GM18498 (cell line): ENCODE results near the gene WHRN.

ENCODE experiments used
- ATAC-seq: cut with Tn5 transposase; IDR thresholded peaks from one replicate; pipeline ENCODE4 v1.9.1; 2021; ENCODE audit warnings: mild to moderate bottlenecking, moderate library complexity; ENCODE audit not compliant: unreplicated experiment

The WHRN gene

DNA sequence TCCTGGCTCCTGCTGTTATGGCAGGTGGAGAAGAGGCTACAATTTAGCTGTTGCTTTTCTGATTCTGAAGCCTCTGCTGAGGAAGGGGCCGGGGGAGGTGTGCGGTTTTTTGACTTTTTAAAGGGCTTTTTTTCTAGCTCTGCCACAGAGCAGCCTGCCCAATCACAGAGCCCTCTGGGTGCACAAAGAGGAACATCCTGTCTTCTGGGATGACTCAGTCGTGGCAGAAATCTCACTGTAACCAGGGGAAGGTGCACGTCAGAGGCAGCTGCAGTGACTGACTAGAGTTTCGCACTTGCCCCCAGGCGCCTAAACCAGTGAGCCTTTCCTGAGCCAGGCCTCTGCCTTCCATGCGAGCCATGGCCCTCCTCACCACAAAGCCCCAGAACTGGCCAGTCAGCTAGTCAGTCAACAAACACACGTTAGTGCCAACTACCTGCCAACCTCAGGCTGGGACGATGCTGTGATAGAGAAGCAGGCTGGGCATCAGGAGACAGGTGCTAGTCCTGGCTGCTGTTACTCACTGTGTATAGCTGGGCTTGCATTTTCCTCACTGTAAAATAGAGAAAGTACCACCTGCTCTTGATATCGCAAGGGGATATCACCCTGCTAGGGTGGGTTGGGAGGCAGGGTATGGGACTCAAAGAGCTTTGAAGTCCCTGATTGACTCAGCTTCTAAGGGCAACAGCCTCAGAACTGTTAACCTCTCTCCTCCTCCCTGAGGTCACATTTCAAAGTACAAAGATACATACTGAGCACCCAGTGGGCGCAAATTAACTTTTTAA lies 119.7 kb downstream of the WHRN start:
- ATAC-seq, result peak; percentile 87

DNA sequence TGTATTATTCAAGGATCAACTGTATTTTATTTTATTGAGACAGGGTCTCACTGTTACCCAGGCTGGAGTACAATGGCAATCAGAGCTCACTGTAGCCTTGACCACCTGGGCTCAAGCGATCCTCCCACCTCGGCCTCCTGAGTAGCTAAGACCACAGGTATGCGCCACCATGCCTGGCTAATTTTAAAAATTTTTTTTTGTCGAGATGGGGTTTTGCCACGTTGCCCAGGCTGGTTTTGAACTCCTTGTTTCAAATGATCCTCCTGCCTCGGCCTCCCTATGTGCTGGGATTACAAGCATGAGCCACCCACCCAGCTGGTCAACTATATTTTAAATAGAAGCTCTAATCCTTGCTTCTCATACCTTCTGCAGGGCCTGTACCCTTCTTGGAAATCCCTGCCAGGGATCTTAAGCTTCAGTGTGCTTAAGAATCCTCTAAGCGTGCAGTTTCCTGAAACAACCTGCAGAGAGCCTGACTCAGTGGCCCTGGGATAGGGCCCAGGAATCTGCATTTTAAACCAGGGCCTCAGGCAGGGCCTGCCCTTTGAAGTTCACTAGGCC lies 120.4 kb downstream of the WHRN start:
- no peak for ATAC-seq

DNA sequence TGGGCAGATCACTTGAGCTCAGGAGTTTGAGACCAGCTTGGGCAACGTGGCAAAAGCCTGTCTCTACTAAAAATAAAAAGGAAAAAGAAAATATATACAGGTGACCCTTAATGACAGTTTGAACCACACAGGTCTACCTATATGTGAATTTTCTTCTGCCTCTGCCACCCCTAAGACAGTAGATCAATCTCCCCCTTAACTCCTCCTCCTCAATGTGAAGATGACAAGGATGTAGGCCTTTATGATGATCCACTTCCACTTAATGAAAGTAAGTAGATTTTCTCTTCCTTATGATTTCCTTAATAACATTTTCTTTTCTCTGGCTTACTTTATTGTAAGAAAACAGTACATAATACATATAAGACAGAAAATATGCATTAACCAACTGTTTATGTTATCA lies 120.9 kb downstream of the WHRN start:
- ATAC-seq, result no peak

DNA sequence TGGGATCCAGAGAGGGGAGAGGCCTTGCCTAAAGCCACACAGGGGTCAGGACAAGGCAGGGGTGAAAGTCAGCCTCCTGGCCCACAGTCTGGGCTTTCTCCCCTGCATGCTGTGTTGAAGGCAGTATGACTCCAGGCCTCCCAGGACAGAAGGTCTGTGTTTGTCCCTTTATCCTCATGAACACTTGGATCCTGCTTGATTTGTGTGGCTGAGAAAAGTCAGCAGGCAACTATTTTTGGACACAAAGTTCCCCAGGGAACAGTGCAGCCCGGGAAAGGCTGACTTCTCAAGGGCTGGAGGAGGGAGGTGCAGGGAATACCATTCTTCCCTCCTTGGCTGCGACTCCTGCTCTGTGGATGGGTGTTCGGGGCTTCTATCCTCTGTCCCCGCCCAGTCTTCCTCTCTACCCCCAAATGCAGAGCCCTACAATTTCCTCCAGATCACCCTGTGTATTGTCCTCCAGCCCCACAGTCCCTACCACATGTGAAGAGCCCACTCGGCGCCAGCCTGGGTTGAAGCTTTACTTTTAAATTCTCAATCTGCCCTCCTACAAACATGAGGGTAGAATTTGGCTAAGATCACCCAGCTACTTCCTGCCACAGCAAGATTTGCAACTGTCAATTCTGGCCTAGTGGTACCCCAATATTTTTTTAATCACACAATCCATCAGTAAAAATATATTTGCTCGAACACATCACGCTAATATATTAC lies 121.6 kb downstream of the WHRN start:
- no peak for ATAC-seq

DNA sequence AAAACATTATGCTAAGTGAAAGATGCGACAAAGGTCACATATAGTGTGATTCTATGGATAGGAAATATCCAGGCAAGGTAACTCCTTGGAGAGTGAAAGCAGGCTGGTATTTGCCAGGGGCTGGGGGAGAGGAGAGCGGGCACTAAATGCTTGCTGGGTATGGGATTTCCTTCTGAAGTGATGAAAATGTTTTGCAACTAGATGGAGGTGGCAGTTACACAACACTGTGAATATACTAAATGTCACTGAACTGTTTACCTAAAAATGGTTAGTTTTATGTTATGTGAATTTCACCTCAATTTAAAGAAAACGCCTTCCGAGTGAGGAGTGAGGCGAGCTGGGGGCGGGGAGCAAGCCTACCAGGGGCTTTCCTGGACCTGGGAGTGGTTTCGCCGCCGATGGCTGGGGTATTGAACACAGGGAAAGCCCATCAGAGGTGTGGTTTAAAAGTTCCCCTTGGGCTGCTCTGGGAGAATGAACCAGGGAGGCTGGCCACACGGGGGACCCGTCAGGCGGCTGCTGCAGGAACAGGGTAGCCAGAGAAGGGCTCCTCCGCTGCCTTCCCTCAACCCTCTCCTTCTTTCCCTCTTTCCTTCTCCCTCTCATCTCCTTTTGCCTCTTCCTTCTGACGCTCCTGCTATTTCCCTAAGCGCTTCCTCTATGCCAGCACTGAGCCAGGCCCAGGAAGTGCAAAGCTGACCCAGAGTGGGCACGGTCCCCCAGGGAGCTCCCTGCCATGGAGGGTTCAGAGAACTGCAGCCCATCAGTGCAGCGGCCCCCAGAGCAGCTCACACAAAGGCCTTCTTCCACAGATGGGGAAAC lies 122.4 kb downstream of the WHRN start:
- ATAC-seq, result no peak

DNA sequence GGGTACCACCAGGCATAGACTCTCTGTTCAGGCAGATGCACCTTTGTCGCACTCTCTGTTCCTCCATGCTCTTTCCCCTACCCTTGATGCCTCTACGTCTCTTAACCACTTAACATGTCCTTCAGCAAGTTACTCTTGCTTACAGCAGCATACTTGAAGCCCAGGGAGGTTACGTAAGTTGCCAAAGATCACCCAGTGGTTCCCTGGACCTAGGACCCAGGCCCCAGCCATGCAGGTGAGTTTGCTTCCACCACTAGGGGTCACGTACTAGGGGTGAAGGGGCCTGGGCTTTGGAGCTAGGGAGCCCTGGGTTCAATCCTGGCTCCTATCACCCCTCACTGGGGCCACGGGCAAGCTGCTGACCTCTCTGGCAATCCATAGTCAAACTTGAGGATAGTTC lies 126.4 kb downstream of the WHRN start:
- no peak for ATAC-seq

DNA sequence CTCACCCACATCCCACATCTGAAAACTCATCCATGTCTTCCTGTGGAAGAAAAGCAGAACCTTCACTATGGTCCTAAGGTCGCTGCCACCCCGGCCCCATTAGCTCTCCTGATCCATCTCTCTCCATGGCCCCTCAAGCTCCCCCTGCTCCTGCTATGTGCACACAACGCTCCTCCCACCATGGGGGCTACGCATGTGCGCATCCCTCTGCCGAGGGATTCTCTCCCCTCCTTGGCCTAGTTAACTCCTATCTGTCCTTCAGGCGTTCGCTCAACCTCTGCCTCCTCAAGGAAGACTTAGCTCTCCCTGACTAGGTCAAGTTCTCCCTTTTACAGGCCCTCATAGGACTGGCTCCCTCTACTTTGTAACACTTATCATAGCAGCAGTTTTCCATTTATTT lies 127.3 kb downstream of the WHRN start:
- ATAC-seq, result no peak

DNA sequence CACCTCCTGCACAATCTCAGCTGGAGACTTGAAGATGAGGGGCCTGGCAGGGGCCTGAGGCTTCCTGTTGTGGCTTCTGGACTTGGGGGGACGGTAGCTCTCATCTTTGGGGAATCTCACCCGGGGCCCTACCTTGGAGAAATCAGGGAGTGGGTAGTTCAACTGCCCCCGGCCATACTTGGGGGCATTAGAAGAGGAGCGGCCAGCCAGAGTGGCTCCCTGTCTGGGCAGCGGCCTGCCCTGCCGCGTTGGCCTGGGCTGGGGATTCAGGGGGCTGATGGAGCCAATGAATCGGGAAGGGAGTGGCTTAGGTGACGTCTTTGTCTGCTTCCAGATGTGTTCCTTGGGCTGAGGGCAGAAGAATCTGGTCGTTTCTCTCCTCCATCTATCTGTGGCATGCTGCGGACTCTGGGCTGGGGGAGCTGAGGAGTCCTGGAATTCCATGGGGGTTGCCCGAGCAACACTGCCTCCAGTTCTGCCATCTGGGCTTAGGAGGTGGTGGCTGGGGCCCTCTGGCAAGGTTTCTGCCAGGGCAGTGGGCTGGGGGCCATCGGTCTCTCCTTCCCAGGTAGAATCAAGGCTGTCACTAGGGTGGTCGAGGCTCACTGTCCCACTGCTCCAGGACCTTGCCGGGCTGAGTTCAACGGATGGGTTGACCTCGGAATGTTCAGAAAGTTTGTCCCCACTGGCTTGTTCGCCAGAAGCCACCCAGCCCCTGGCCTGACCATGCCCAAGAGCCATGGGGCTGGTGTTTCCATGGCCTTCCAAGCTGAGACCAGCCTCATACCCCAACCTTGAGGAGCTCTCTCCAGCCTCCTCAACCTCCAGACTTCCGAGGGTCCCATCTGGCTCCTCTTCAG lies 128.5 kb downstream of the WHRN start:
- no peak for ATAC-seq

DNA sequence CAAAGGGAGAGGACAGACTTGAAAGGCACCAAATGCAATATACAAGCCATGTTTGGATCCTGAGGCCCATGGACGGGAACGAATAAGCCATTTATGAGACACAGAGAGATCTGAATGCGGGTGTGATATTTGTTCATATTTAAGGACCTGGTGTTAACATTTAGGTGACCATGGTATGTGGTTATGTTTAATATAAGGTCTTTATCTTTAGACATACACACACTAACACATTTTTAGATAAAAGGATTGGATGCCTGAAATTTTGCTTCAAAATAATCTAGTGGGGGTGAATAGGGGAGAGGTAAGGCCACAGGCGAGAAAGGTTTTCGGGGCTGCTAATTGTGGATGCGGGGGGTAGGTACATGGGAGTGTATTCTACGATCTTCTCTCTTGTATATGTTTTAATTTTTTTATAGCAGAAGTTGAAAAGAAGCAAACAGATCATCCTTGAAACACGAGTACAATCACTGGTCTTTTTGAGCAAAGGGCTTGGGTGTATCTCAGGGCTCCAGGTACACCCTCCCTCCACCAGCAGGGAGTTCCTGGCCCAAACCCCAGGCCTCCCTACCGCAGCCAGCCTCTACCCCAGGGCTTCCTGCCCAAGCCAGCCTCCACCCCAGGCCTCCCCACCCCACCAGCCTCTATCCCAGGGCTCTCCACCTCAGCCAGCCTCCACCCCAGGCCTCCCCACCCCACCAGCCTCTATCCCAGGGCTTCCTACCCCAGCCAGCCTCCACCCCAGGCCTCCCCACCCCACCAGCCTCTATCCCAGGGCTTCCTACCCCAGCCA lies 129.7 kb downstream of the WHRN start:
- ATAC-seq, result no peak

DNA sequence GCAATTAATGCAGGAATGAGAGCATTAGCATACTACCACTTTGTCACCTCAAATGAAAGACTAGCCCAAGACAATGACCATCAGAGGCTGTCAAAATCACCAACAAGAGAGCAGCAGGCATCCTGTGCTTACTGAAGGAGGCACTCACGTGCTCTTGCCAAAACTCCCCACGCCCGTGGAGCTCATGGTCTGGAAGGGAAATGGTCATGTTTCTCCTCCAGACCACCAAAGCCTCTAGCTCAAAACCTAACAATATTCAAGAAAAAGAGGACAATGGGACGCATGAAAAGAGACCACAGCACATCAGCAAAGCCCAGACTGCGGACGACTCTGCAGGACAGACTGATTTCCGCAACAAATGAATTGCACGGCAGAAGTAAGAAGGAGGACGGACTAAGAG lies 130.3 kb downstream of the WHRN start:
- no peak for ATAC-seq

DNA sequence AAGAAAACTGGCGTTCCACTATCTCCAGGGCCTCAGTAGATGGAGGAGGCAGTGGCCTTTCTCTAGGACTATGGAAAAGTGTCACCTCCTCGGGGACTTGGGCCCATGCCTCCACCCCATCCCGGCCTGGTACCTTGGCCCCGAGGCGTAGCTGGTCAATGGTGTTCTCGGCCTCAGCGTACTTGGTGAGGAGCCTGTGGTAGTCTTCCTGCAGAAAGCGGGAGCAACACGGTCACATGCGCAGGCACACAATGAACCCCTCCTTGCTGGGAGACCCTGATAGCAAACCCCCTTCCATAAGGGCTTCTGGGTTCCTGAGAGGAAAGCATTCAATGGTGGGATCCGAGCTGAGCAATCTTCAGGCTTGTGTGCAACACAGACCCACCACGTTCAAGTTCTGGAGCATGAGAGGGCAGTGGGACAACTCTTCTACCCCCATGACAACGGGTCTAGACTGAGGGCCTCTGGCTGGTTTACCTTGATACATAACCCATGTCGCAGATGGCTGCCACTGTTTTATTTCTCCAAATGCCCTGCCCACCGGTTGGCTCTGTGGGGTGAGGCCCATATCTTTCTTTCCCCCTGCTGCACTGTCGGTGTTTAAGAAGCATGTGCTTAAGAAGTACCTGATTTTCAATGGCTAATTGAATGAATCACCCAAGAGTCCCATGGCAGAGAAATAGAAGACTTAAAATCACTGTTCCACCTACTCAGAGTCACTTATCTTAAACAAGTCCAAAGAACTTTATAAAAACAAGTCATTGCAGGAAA lies 131.1 kb downstream of the WHRN start:
- ATAC-seq, result no peak

DNA sequence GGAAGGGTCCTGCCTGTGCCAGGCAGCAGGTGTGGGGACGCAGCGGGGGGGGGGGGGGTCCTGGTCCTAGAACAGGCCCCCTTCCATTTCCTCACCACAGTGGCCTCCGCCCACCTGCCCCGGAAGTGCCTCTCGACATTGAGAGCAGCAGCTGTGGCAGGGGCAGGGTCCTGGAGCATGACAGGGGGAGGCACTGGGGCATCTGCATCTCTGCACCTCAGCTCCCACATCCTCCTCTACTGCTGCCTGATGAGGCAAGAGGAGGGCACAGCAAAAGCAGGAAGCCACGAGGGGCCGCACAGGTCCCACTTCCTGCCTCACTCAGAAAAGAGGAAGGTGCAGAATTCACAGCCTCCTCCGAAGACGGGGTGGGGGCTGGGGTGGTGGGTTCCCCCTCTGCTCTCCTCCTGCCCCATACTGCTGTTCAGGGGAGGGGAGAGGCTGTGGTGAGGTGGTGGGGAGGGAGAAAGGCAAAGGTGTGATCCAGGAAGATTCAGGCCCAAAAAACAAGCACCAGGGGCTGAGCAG lies 132.3 kb downstream of the WHRN start:
- ATAC-seq, result peak; percentile 96

DNA sequence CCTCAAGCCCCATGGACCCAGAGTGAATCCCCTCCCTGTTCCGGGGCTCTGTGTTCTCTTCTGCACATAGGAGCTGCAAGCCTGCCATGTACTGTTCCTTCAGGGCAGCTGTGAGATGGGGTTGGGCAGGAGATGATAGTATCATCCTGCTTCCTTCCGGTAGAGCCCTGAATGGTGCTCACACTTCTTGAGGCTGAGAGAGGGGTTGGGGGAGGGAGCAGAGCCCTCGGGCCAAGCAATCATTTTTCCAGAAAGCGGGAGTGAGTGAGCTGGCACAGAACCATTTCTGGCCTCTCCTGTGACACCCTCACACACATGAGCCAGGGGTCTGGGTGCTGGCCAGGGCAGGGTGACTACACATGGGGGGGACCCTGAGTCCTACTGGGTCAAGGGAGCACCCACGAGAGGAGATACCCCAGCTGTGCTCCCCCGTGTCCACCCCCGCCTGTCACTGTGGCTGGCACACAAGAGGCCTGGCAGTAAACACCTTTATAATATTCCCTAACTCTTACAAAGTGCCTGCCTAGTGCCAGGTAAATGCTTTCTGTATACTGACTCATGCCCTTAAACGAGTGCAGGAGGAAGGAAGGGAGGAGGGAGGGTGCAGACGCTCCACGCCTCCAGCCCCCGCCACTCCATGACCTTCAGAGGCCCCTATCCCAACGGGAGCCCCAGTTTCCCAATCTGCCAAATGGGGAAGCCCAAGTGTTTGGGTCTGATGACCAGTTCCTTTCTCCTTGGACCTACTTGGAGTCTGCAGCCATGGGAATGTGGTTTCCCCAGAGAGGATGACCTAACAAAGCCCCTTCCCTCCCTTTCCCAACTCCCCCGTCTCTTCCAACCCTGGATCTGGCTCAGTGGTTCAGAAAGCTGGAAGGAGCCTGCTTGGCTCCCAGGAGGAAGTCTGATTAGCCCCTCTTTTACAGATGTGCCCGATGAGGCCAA lies 133.0 kb downstream of the WHRN start:
- peak; percentile 45 for ATAC-seq

DNA sequence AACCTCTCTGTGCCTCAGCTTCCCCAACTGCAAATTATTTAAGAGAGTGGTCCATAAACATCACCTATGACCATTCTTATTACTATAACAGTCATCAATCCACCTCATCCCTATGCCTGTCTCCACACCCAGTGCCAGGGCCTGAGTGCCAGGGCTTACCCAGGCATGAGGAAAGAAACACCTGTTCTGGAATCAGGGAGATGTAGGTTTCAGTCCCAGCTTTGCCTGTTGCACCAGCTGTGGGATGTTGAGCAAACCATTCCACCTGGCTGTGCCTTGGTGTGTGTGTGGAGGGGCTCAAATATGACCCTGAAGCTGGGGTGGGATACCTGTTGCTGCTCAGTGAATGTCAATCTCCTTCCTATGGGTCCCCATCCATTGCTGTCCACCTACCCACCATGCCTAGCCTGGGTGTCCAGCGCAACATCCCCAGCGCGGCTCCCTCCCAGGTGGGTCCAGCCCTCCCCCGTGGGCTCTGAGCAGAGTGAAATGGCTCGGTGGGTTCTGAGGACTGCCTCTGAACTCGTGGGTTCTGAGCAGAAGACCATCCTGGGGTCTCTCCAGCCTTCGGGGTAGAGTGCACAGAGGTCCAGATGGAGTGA lies 133.8 kb downstream of the WHRN start:
- no peak for ATAC-seq

DNA sequence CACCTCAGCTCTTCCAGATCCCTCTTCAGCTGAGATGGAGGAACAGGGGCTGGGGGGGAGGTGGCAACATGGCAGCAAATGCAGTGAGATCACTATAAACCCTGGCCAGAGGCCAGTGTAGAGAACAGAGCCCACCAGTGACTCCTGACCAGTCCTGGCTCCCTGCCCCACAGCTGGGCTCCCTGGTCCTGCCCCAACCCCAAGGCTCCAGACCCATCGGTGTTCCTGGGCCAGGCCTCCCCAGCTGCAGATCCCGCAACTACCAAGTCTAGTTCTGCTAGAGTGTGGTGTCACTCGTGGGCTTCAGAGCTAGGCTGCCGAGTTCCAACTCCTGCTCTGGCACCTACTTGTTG lies 134.3 kb downstream of the WHRN start:
- no peak for ATAC-seq

DNA sequence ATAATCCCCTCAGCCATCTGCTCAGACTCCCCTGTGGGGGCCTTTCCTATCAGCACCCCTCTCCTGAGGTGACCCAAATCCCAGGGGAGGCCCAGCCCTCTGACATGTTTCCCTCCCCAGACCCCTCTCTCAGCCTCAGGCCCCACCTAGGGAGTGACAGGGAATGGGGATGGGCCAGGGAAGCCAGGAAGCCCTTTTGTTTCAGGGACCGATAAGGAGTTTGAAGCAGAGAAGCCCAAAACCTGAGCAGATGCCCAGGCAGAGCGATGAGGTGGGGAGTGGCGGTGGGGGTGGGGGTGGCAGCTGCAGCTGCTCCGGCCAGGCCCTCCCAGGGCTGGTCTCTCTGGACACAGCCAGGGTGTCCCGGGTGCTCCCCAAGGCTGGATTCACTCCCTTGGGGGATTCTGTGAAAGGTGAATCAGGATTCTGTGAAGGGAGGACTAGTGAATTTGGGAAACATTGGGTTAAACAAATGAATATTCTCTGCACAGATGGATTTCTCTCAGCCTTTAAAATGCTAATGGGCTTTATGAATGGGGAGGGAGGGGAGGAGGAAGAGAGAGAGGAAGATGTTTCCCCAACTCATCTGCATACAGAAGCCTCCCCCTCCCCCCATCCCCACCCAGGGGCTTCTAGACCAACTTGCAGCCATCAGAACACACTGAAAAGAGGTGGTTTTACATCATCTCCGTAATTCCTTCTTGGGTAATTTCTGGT lies 134.9 kb downstream of the WHRN start:
- no peak for ATAC-seq
